ENCODE results near the gene CSRP2.

GRCh38 chr12:76811976-76812375 lies 66.8 kb downstream of the CSRP2 start:
- no peak for TF ChIP-seq CTCF (IDR thresholded peaks at IDR 0.05; ENCODE audit: insufficient read depth, low read length, poor library complexity, severe bottlenecking)
- TF ChIP-seq EZH2phosphoT487 (conservative IDR thresholded peaks at IDR 0.05; ENCODE audit: low read length) = no peak
